Thyroid gland (tissue), 4 donors: Measurements from ENCODE around the gene BRSK2. TPM values are rescaled to one million over a fixed set of nuclear protein-coding genes. Genes with fewer than 3 reads are reported as not detected.
"Not testable (repeated sequence)": the region's sequence is repeated elsewhere in the genome, so short reads cannot be mapped to it uniquely, and the experiment has no call there.

Experiments used
- DNase-seq, 2 donors: peaks; one replicate each; pipeline ENCODE4 v3.0.0-alpha.2; 2019
- H3K27ac ChIP-seq, 3 donors: fragments of 200-600 bp; sonication (generic); 1 replicate in 2 of 3; 2 replicates in 1 of 3; pipeline ENCODE4 v1.5.1; 2016 to 2019; ENCODE audit warnings: mild to moderate bottlenecking in 1 of 3, moderate library complexity in 1 of 3
- H3K27me3 ChIP-seq: fragments of 200-600 bp; sonication (generic); one replicate; pipeline ENCODE4 v1.5.1; 2019
- H3K36me3 ChIP-seq, 2 donors: fragments of 200-600 bp; sonication (generic); one replicate each; pipeline ENCODE4 v1.5.1; 2016 to 2019
- H3K4me1 ChIP-seq, 2 donors: fragments of 200-600 bp; sonication (generic); one replicate each; pipeline ENCODE4 v1.5.1; 2017 to 2019
- H3K4me3 ChIP-seq, 3 donors: fragments of 200-600 bp; sonication (generic); replicated peaks in 1 of 3; 1 replicate in 2 of 3; 2 replicates in 1 of 3; pipeline ENCODE4 v1.5.1; 2016; ENCODE audit warnings: mild to moderate bottlenecking in 1 of 3
- H3K9me3 ChIP-seq: fragments of 200-600 bp; sonication (generic); one replicate; pipeline ENCODE4 v1.5.1; 2017
- POLR2A ChIP-seq, 2 donors: fragments of 450-650 bp; IDR thresholded peaks; one replicate each; pipeline ENCODE4 v1.6.1; 2017; ENCODE audit warnings: antibody characterized with exemption in 2 of 2, mild to moderate bottlenecking in 2 of 2, moderate library complexity in 1 of 2
- WGBS, 2 donors: methylation state at CpG; one replicate each; pipeline ENCODE4 v1.1.5; 2017; 5-methylcytosine and 5-hydroxymethylcytosine counted together
- intact Hi-C: fragments of 100-400 bp; cut with DNase I; formaldehyde crosslinking; loops from one replicate; pipeline ENCODE4 v1.15.1; 2023
- total RNA-seq, 4 donors: library from RNA; depleted of rRNA; stranded (reverse); fragments of >200 nt; gene quantifications; one replicate each; pipeline ENCODE4 v1.2.3, GENCODE V29; 2016
- TF ChIP-seq, protein P1 (sequence below), 6 experiments: fragments of 200-600 bp in 3 of 6; fragments of 450-650 bp in 3 of 6; sonication (generic) in 3 of 6; IDR thresholded peaks; one replicate each; pipeline ENCODE4 v1.5.1; 2016 to 2019; ENCODE audit warnings: antibody characterized with exemption in 6 of 6, mild to moderate bottlenecking in 2 of 6, inconsistent platforms in 1 of 6, moderate library complexity in 1 of 6

The BRSK2 gene
- total RNA-seq, result 1 to 10 TPM in 2 of 4 donors, under 1 TPM in 2; 0.34 to 2.2 (median 0.81) TPM

DNA sequence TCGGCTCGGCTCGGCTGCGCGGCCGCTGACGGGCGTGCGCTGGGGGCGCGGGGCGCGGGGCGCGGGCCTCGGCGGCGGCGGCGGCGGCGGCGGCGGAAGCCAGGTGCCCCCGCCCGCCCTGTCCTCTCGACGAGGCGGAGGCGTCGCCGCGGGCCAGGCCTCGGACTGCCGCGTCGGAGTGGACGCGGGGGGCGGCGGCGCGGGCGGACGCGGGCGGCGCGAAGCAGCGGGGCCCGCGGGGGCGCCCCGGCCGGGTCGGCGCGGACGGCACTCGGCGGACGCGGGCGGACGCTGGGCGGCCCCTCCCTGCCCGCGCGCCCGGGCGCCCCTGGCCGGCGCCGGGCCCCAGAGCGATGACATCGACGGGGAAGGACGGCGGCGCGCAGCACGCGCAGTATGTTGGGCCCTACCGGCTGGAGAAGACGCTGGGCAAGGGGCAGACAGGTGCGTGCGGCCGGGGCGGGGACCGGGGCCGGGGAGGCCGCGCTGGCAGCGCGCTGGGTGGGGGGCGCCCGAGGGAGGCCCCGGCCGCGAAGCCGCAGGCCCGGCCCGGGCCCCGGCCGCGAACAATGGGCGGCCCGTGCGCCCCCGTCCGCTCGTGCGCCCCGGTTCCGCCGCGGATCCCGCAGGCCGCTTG lies at the start of gene BRSK2:
TSS of gene BRSK2 (plus strand) at position 3 of the 637 bp plus-strand sequence. CDS start at position 354, 351 bp downstream.
- H3K36me3 ChIP-seq, result no peaks in the 10 kb centered on the region
- TF ChIP-seq, protein P1, sequence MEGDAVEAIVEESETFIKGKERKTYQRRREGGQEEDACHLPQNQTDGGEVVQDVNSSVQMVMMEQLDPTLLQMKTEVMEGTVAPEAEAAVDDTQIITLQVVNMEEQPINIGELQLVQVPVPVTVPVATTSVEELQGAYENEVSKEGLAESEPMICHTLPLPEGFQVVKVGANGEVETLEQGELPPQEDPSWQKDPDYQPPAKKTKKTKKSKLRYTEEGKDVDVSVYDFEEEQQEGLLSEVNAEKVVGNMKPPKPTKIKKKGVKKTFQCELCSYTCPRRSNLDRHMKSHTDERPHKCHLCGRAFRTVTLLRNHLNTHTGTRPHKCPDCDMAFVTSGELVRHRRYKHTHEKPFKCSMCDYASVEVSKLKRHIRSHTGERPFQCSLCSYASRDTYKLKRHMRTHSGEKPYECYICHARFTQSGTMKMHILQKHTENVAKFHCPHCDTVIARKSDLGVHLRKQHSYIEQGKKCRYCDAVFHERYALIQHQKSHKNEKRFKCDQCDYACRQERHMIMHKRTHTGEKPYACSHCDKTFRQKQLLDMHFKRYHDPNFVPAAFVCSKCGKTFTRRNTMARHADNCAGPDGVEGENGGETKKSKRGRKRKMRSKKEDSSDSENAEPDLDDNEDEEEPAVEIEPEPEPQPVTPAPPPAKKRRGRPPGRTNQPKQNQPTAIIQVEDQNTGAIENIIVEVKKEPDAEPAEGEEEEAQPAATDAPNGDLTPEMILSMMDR (IDR thresholded peaks at IDR 0.05), result no peak
- TF ChIP-seq POLR2A (IDR thresholded peaks at IDR 0.05), result no peak
- DNase-seq, result peak in 1 of 2 donors; percentile 13
- H3K27me3 ChIP-seq, result peaks cover 7% of the 10 kb centered on the region
- H3K27ac ChIP-seq, result peak within 1 kb of the TSS in 1 of 3 donors; percentile 46
- H3K4me3 ChIP-seq, result peak within 1 kb of the TSS in 1 of 3 donors; percentile 37
- no peaks in the 10 kb centered on the region for H3K9me3 ChIP-seq
- peaks cover 12 to 14% of the 10 kb centered on the region in 2 donors for H3K4me1 ChIP-seq
- intact Hi-C loops, result loop anchor here (5.0 kb wide), 1 partner anchor 83 kb away; the partner anchor contains the start of gene TOLLIP
- WGBS, 2 donors, result 1 to 3% methylated on average over 15 to 23 of the region's 119 CpGs

DNA sequence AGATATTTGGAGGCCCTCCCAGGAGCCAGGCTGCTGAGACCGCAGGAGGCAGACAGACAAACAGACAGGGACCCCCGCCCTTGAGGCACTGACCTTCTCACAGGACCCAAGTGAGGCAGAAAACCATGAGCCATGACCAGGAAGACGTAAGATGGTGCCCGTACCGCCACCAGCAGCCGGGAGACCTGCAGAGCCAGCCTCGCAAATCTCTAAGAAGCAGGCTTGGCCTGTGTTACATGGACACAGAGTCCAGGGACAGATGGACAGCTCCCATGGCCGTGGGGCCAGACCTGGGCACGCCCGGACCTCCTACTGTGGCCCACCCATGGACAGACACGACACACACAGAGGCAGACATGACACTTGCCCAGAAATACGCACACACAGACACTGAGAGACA lies 49.6 kb upstream of the BRSK2 start:
- WGBS, 2 donors, result 80 to 86% methylated on average over 12 of the region's 12 CpGs
- DNase-seq, result no peak
- peaks cover 12 to 13% of the 10 kb centered on the region in 2 donors for H3K4me1 ChIP-seq
- intact Hi-C loops, result no loop called here
- no peaks in the 10 kb centered on the region for H3K27me3 ChIP-seq
- TF ChIP-seq, protein P1 (IDR thresholded peaks at IDR 0.05), result no peak
- no peak for TF ChIP-seq POLR2A (IDR thresholded peaks at IDR 0.05)
- no peak overlapping the region for H3K4me3 ChIP-seq
- H3K9me3 ChIP-seq, result no peaks in the 10 kb centered on the region
- H3K36me3 ChIP-seq, result no peaks in the 10 kb centered on the region
- no peak overlapping the region for H3K27ac ChIP-seq

DNA sequence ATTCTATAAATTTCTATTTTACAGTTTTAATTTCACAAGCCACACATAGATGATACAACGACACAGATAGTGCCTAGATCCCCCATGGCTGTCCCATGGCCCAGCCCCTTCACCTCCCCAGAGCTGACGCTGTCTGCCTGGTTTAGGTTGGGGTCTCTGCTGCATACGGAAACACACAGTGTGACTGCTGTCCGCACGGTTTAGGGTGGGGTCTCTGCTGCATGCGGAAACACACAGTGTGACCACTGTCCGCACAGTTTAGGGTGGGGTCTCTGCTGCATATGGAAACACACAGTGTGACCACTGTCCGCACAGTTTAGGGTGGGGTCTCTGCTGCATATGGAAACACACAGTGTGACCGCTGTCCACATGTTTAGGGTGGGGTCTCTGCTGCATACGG lies 48.5 kb upstream of the BRSK2 start:
- H3K36me3 ChIP-seq, H3K4me3 ChIP-seq, DNase-seq, H3K27ac ChIP-seq, H3K4me1 ChIP-seq, H3K9me3 ChIP-seq, H3K27me3 ChIP-seq, intact Hi-C loops: not testable (repeated sequence)
- WGBS, 2 donors, result 80 to 90% methylated on average over 8 to 10 of the region's 10 CpGs

DNA sequence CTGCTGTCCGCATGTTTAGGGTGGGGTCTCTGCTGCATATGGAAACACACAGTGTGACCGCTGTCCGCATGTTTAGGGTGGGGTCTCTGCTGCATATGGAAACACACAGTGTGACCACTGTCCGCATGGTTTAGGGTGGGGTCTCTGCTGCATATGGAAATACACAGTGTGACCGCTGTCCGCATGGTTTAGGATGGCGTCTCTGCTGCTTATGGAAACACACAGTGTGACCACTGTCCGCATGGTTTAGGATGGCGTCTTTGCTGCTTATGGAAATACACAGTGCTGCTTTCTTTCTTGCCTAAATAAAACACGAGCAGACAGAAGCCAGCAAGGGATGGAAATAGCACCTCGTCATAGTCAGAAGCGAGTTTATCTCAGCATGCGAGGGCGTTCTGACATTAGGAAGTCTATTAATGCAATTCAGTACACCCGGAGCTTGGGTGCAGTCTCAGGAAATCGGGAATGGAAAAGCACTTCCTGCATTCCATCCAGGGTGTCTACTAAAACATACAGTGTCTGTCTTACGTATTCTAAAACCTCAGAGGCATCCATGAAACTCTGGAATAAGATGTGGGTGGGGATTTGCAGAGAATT lies 47.7 kb upstream of the BRSK2 start:
- no peak overlapping the region for H3K27ac ChIP-seq
- H3K4me1 ChIP-seq, result no peaks in the 10 kb centered on the region
- DNase-seq, result no peak
- WGBS, 2 donors, result 60 to 63% methylated on average over 16 to 17 of the region's 17 CpGs
- no peaks in the 10 kb centered on the region for H3K27me3 ChIP-seq
- H3K9me3 ChIP-seq, result no peaks in the 10 kb centered on the region
- intact Hi-C loops, result no loop called here
- H3K4me3 ChIP-seq, result no peak overlapping the region
- no peaks in the 10 kb centered on the region for H3K36me3 ChIP-seq
- TF ChIP-seq POLR2A (IDR thresholded peaks at IDR 0.05), result no peak
- TF ChIP-seq, protein P1 (IDR thresholded peaks at IDR 0.05), result no peak

DNA sequence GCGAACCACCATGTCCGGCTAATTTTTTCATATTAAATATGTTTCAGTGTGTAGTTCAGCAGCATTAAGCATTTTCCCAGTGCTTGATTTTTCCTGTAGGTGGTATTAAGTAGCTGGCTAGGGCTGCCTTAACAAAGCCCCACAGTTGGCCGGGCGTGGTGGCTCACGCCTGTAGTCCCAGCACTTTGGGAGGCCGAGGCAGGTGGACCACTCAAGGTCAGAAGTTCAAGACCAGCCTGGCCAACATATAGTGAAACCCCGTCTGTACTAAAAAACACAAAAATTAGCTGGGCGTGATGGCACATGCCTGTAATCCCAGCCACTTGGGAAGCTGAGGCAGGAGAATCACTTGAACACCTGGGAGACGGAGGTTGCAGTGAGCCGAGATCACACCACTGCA lies 46.8 kb upstream of the BRSK2 start:
- no peak for DNase-seq
- 68 to 82% methylated on average over 6 to 10 of the region's 10 CpGs for WGBS, 2 donors
- no peaks in the 10 kb centered on the region for H3K27me3 ChIP-seq
- TF ChIP-seq POLR2A (IDR thresholded peaks at IDR 0.05), result no peak
- TF ChIP-seq, protein P1 (IDR thresholded peaks at IDR 0.05), result no peak
- H3K27ac ChIP-seq, result no peak overlapping the region
- intact Hi-C loops, result no loop called here
- H3K4me1 ChIP-seq, result no peaks in the 10 kb centered on the region
- no peaks in the 10 kb centered on the region for H3K9me3 ChIP-seq
- H3K36me3 ChIP-seq, result no peaks in the 10 kb centered on the region
- H3K4me3 ChIP-seq, result no peak overlapping the region
